GM12865 (cell line): ENCODE results near the gene GMFB.

Source experiments
- DNase-seq: peaks from one replicate; pipeline ENCODE4 v3.0.0; 2010; ENCODE audit warnings: low read depth
- H3K4me3 ChIP-seq: 2 replicates; pipeline ENCODE4 v1.5.1; 2011; ENCODE audit warnings: mild to moderate bottlenecking, low read depth, low read length, control low read depth
- CTCF ChIP-seq: IDR thresholded peaks from 2 replicates; pipeline ENCODE4 v1.5.1; 2011; ENCODE audit warnings: low read length, control low read depth, low read depth, inconsistent platforms; ENCODE audit not compliant: insufficient read depth; ENCODE audit errors: missing control alignments

GMFB gene

GRCh38 chr14:54480830-54481562 lies 7.8 kb downstream of the GMFB start:
- DNase-seq, result no peak
- H3K4me3 ChIP-seq, result no peak overlapping the region
- no peak for TF ChIP-seq CTCF

- no peak for TF ChIP-seq CTCF
- DNase-seq, result no peak
- no peak overlapping the region for H3K4me3 ChIP-seq
Observed at GRCh38 chr14:54478636-54479215, 10.1 kb downstream of the GMFB start.

- no peak for DNase-seq
- TF ChIP-seq CTCF, result no peak
- H3K4me3 ChIP-seq, result no peak overlapping the region
Observed at GRCh38 chr14:54475911-54476310, 12.9 kb downstream of the GMFB start.

GRCh38 chr14:54475187-54475899 lies 13.4 kb downstream of the GMFB start:
- H3K4me3 ChIP-seq, result no peak overlapping the region
- no peak for TF ChIP-seq CTCF
- no peak for DNase-seq

- TF ChIP-seq CTCF, result no peak
- H3K4me3 ChIP-seq, result no peak overlapping the region
- DNase-seq, result no peak
Observed at GRCh38 chr14:54474232-54474793, 14.5 kb downstream of the GMFB start.

- no peak for TF ChIP-seq CTCF
- no peak for DNase-seq
- H3K4me3 ChIP-seq, result no peak overlapping the region
Observed at GRCh38 chr14:54472315-54472714, 16.5 kb downstream of the GMFB start.
